SIG-M5 treated with dmso at 0.1 percent for 504 hours (cell line): ENCODE results near the gene GPX6.
"Not testable (repeated sequence)": the region's sequence is repeated elsewhere in the genome, so short reads cannot be mapped to it uniquely, and the experiment has no call there.

Experiments used
- DNase-seq: peaks from one replicate; lab custom pipeline; 2025; ENCODE audit not compliant: unreplicated experiment; lab: John Stamatoyannopoulos, UW

GPX6 gene

GRCh38 chr6:28515676-28516075, at the start of gene GPX6:
GPX6 (minus strand) TSS chr6:28515793; CDS start chr6:28515743, 50 bp downstream.
- no peak for DNase-seq

- no peak for DNase-seq
Observed at GRCh38 chr6:28563430-28564095, 48.0 kb upstream of the GPX6 start.

- DNase-seq = no peak
Observed at GRCh38 chr6:28558629-28559028, 43.0 kb upstream of the GPX6 start.

GRCh38 chr6:28555136-28555535, 39.5 kb upstream of the GPX6 start:
- no peak for DNase-seq

- no peak for DNase-seq
Observed at GRCh38 chr6:28553986-28554881, 38.6 kb upstream of the GPX6 start.

- no peak for DNase-seq
Observed at GRCh38 chr6:28553384-28553985, 37.9 kb upstream of the GPX6 start.

- DNase-seq = no peak
Observed at GRCh38 chr6:28551891-28552666, 36.5 kb upstream of the GPX6 start.

- not testable (repeated sequence) for DNase-seq
Observed at GRCh38 chr6:28547003-28547402, 31.4 kb upstream of the GPX6 start.

GRCh38 chr6:28545955-28546354, 30.4 kb upstream of the GPX6 start:
- DNase-seq = no peak

- peak; percentile 9 for DNase-seq
Observed at GRCh38 chr6:28543651-28544610, 28.3 kb upstream of the GPX6 start.

GRCh38 chr6:28542440-28543296, 27.1 kb upstream of the GPX6 start:
- DNase-seq = peak; percentile 43

GRCh38 chr6:28541996-28542395, 26.4 kb upstream of the GPX6 start:
- DNase-seq = no peak

- no peak for DNase-seq
Observed at GRCh38 chr6:28537509-28538140, 22.0 kb upstream of the GPX6 start.

GRCh38 chr6:28537065-28537464, 21.5 kb upstream of the GPX6 start:
- no peak for DNase-seq

GRCh38 chr6:28534875-28535274, 19.3 kb upstream of the GPX6 start:
- DNase-seq = no peak

- DNase-seq = no peak
Observed at GRCh38 chr6:28534306-28534705, 18.7 kb upstream of the GPX6 start.

- DNase-seq = no peak
Observed at GRCh38 chr6:28531479-28532128, 16.0 kb upstream of the GPX6 start.

- DNase-seq = no peak
Observed at GRCh38 chr6:28530777-28531176, 15.2 kb upstream of the GPX6 start.
